HUES6 (cell line): ENCODE data around the gene MICA.

ENCODE experiments used
- H3K27ac ChIP-seq: 2 replicates; pipeline ENCODE4 v1.7.0; 2013; ENCODE audit warnings: low read depth, mild to moderate bottlenecking, low read length, inconsistent platforms
- H3K27me3 ChIP-seq: 2 replicates; pipeline ENCODE4 v1.6.1; 2013; ENCODE audit warnings: low read length; ENCODE audit not compliant: control insufficient read depth, insufficient read depth
- H3K36me3 ChIP-seq: 2 replicates; pipeline ENCODE4 v1.6.1; 2013; ENCODE audit warnings: low read length; ENCODE audit not compliant: control insufficient read depth, insufficient read depth
- H3K4me1 ChIP-seq: 2 replicates; pipeline ENCODE4 v1.6.1; 2013; ENCODE audit warnings: low read length; ENCODE audit not compliant: control insufficient read depth, insufficient read depth
- H3K4me3 ChIP-seq: 2 replicates; pipeline ENCODE4 v1.5.1; 2013; ENCODE audit warnings: low read depth, low read length
- H3K9ac ChIP-seq: one replicate; pipeline ENCODE4 v1.6.1; 2013; ENCODE audit warnings: mild to moderate bottlenecking, low read length
- H3K9me3 ChIP-seq: 2 replicates; pipeline ENCODE4 v1.6.1; 2013; ENCODE audit warnings: low read depth, low read length; ENCODE audit not compliant: control insufficient read depth, insufficient read depth

Gene MICA

GRCh38 chr6:31403283-31404060 lies at the start of gene MICA:
Gene MICA (plus strand): TSS chr6:31403595. CDS start chr6:31403633, 38 bp downstream.
- Histone ChIP-seq H3K27ac (no peak within 1 kb of the TSS), H3K4me1 (peaks cover 23% of the 10 kb centered on the region), H3K9ac (peak within 1 kb of the TSS; percentile 63), H3K9me3 (no peaks in the 10 kb centered on the region), H3K27me3 (peaks cover 44% of the 10 kb centered on the region), H3K36me3 (no peaks in the 10 kb centered on the region), H3K4me3 (peak within 1 kb of the TSS; percentile 77)

- Histone ChIP-seq H3K9me3 (no peaks in the 10 kb centered on the region), H3K27me3 (peaks cover 75% of the 10 kb centered on the region)
These were observed 49.1 kb upstream of the MICA start for GRCh38 chr6:31354158-31354863.

GRCh38 chr6:31354864-31355582 lies 48.4 kb upstream of the MICA start:
- 0 out of 2 replicates have a peak, but pooled peaks cover 4% of the 10 kb centered on the region for H3K4me1 ChIP-seq
- H3K27ac ChIP-seq, result no peak overlapping the region
- H3K9ac ChIP-seq, result no peak overlapping the region
- peaks cover 82% of the 10 kb centered on the region for H3K27me3 ChIP-seq
- H3K4me3 ChIP-seq, result no peak overlapping the region
- H3K36me3 ChIP-seq, result no peaks in the 10 kb centered on the region
- H3K9me3 ChIP-seq, result no peaks in the 10 kb centered on the region

More at GRCh38 chr6:31354158-31354863, 49.1 kb upstream of the MICA start:
- H3K9ac ChIP-seq, result no peak overlapping the region
- H3K4me1 ChIP-seq, result 0 out of 2 replicates have a peak, but pooled peaks cover 4% of the 10 kb centered on the region
- no peaks in the 10 kb centered on the region for H3K36me3 ChIP-seq
- H3K27ac ChIP-seq, result no peak overlapping the region
- H3K4me3 ChIP-seq, result no peak overlapping the region

GRCh38 chr6:31355583-31355948 lies 47.8 kb upstream of the MICA start:
- peak overlapping the region; percentile 78; the same call in 1 of the 2 replicates for H3K4me3 ChIP-seq
- H3K27ac ChIP-seq, result no peak overlapping the region
- H3K36me3 ChIP-seq, result no peaks in the 10 kb centered on the region
- H3K27me3 ChIP-seq, result peaks cover 87% of the 10 kb centered on the region
- 0 out of 2 replicates have a peak, but pooled peaks cover 4% of the 10 kb centered on the region for H3K4me1 ChIP-seq
- H3K9me3 ChIP-seq, result no peaks in the 10 kb centered on the region
- no peak overlapping the region for H3K9ac ChIP-seq

GRCh38 chr6:31356216-31356945 lies 47.0 kb upstream of the MICA start:
- Histone ChIP-seq H3K27ac (no peak overlapping the region), H3K27me3 (peaks cover 88% of the 10 kb centered on the region), H3K9me3 (no peaks in the 10 kb centered on the region), H3K9ac (peak overlapping the region; percentile 43), H3K4me3 (peak overlapping the region; percentile 78), H3K4me1 (0 out of 2 replicates have a peak, but pooled peaks cover 4% of the 10 kb centered on the region), H3K36me3 (no peaks in the 10 kb centered on the region)

GRCh38 chr6:31356946-31357466 lies 46.4 kb upstream of the MICA start, which contains the start of gene HLA-B:
Gene HLA-B (minus strand): TSS chr6:31357179. CDS start chr6:31357158, 21 bp downstream.
- Histone ChIP-seq H3K9me3 (no peaks in the 10 kb centered on the region), H3K4me1 (0 out of 2 replicates have a peak, but pooled peaks cover 4% of the 10 kb centered on the region), H3K27me3 (peaks cover 87% of the 10 kb centered on the region), H3K9ac (peak within 1 kb of the TSS; percentile 43), H3K27ac (no peak within 1 kb of the TSS), H3K36me3 (no peaks in the 10 kb centered on the region), H3K4me3 (peak within 1 kb of the TSS; percentile 78)

- Histone ChIP-seq H3K36me3 (no peaks in the 10 kb centered on the region), H3K9ac (no peak overlapping the region), H3K4me1 (0 out of 2 replicates have a peak, but pooled peaks cover 4% of the 10 kb centered on the region), H3K9me3 (no peaks in the 10 kb centered on the region), H3K4me3 (peak overlapping the region; percentile 78; the same call in 1 of the 2 replicates), H3K27me3 (peaks cover 87% of the 10 kb centered on the region), H3K27ac (no peak overlapping the region)
These were observed 45.5 kb upstream of the MICA start for GRCh38 chr6:31357886-31358285.

- 0 out of 2 replicates have a peak, but pooled peaks cover 4% of the 10 kb centered on the region for H3K4me1 ChIP-seq
- no peaks in the 10 kb centered on the region for H3K36me3 ChIP-seq
- H3K9me3 ChIP-seq, result no peaks in the 10 kb centered on the region
- no peak overlapping the region for H3K27ac ChIP-seq
- H3K9ac ChIP-seq, result no peak overlapping the region
- H3K27me3 ChIP-seq, result peaks cover 88% of the 10 kb centered on the region
- no peak overlapping the region for H3K4me3 ChIP-seq
These were observed 45.1 kb upstream of the MICA start for GRCh38 chr6:31358302-31358701.

GRCh38 chr6:31359581-31359980 lies 43.8 kb upstream of the MICA start:
- Histone ChIP-seq H3K27ac (no peak overlapping the region), H3K9ac (no peak overlapping the region), H3K4me1 (0 out of 2 replicates have a peak, but pooled peaks cover 4% of the 10 kb centered on the region), H3K36me3 (no peaks in the 10 kb centered on the region), H3K9me3 (no peaks in the 10 kb centered on the region), H3K4me3 (no peak overlapping the region), H3K27me3 (peaks cover 82% of the 10 kb centered on the region)

GRCh38 chr6:31362751-31363150 lies 40.6 kb upstream of the MICA start:
- H3K27ac ChIP-seq, result no peak overlapping the region

More at GRCh38 chr6:31362751-31363150, 40.6 kb upstream of the MICA start:
- H3K9me3 ChIP-seq, result no peaks in the 10 kb centered on the region
- H3K4me3 ChIP-seq, result no peak overlapping the region
- H3K27me3 ChIP-seq, result peaks cover 75% of the 10 kb centered on the region
- no peaks in the 10 kb centered on the region for H3K36me3 ChIP-seq
- no peaks in the 10 kb centered on the region for H3K4me1 ChIP-seq
- no peak overlapping the region for H3K9ac ChIP-seq
